AG04450 (cell line): ENCODE data around the gene SCARF1. TPM values are rescaled to one million over a fixed set of nuclear protein-coding genes. Genes with fewer than 3 reads are reported as not detected.

ENCODE experiments used
- CTCF ChIA-PET: fragments of 300-600, 350-600 bp; formaldehyde crosslinking; extraction: SDS; loops from one replicate; lab custom pipeline; 2022; ENCODE audit warnings: antibody characterized with exemption, inconsistent platforms; lab: Charles Lee
- POLR2A ChIA-PET: fragments of 350-600 bp; formaldehyde crosslinking; extraction: SDS; loops from one replicate; lab custom pipeline; 2021; ENCODE audit warnings: antibody characterized with exemption, inconsistent platforms; lab: Yijun Ruan, JAX
- DNase-seq: peaks from one replicate; pipeline ENCODE4 v3.0.0-alpha.2; 2011; ENCODE audit warnings: low read depth, low spot score
- H3K27ac ChIP-seq: one replicate; pipeline ENCODE4 v1.5.1; 2012; ENCODE audit warnings: low read depth, low read length, control low read depth
- H3K27me3 ChIP-seq: one replicate; pipeline ENCODE4 v1.6.0; 2012; ENCODE audit warnings: low read length; ENCODE audit not compliant: control insufficient read depth, insufficient read depth
- H3K4me3 ChIP-seq: 2 replicates; pipeline ENCODE4 v1.5.1; 2011; ENCODE audit warnings: mild to moderate bottlenecking, low read depth, low read length, control low read depth
- H3K9me3 ChIP-seq: 2 replicates; pipeline ENCODE4 v1.5.1; 2012; ENCODE audit warnings: low read length; ENCODE audit not compliant: control insufficient read depth, insufficient read depth
- CTCF ChIP-seq: IDR thresholded peaks from 2 replicates; pipeline ENCODE4 v1.5.1; 2011; ENCODE audit warnings: low read depth, low read length, control low read depth, inconsistent platforms
- polyA plus RNA-seq: library from polyadenylated mRNA; depleted of rRNA; stranded (reverse); fragments of >200 nt; gene quantifications from 2 replicates; pipeline ENCODE4 v1.2.3, GENCODE V29; 2011

Gene SCARF1
- polyA plus RNA-seq, 1 experiment = 0.20 TPM

DNA sequence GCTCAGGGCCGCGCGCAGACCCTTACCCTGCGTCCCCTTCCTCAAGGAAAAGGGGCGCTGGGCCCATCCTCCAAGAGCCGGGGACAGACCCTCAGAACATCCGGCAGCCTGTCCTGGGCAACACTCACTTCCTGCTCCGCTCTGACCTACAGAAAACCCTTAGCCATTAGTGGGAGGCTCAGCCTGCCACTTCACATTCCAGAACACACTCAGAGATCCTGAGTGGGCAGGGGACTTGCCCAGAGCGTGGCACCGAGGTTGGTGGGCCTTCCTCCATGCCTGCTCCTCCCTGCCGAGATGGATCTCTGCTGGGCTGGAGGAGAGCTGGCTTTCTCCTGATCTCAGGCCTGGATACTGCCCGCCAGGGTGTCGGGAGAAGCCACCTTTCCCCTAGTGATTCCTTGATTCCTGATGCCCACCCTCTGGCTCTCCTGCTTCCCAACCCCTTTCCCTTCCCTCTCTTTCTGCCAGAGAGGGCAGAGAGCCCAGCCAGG, 1.5 kb downstream of the SCARF1 start:
- TF ChIP-seq CTCF = no peak
- Histone ChIP-seq H3K4me3 (no peak overlapping the region), H3K27me3 (no peaks in the 10 kb centered on the region), H3K9me3 (peaks cover 4% of the 10 kb centered on the region; the same call in 1 of the 2 replicates), H3K27ac (peak overlapping the region; percentile 21)
- ChIA-PET CTCF (interaction anchor here (3.2 kb wide), 1 partner anchor 70 kb away, joined by 16 read pairs; no protein-coding TSS in a partner anchor), POLR2A (interaction anchor here (0.6 to 1.0 kb wide), 3 partner anchors 11 to 15 kb away, joined by 3 to 6 read pairs (median 4); partner anchors contain the start of gene SLC43A2)
- no peak for DNase-seq

DNA sequence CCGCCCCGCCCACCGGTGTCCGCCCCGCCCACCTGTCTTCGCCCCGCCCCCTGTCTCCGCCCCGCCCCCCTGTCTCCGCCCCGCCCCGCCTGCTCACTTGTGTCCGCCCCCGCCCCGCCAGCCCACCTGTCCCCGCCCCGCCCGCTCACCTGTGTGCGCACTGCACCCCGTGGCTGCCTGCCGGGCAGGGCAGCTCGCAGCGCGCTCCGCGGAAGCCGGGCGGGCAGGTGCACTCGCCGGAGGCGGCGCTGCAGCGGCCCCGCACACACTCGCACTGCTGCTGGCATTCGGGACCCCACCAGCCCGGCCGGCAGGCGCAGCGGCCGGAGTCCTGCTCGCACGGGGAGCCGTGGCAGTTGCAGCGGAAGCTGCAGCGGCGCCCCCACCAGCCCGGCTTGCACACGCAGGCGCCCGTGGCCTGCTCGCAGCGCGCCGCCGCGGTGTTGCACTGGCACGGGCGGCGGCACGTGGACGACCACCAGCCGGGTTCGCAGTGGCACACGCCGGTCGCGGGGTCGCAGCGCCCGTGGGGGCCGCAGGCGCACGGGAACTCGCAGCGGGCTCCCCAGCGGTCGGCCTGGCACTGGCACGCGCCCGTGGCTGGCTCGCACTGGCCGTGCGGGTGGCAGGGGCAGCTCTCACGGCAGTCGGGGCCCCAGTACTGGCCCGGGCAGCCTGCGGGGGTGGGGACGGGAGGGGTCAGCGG, 2.1 kb downstream of the SCARF1 start:
- Histone ChIP-seq H3K9me3 (peaks cover 4% of the 10 kb centered on the region; the same call in 1 of the 2 replicates), H3K27ac (no peak overlapping the region), H3K4me3 (peak overlapping the region; percentile 34), H3K27me3 (no peaks in the 10 kb centered on the region)
- peak; percentile 15; the same call in 1 of the 2 replicates for TF ChIP-seq CTCF
- DNase-seq = no peak
- ChIA-PET POLR2A (interaction anchor here (0.6 to 0.7 kb wide), 2 partner anchors 11 to 14 kb away, joined by 3 to 4 read pairs; partner anchors contain the start of gene SLC43A2), CTCF (interaction anchor here (3.2 kb wide), 1 partner anchor 69 kb away, joined by 16 read pairs; no protein-coding TSS in a partner anchor)

GRCh38 chr17:1641065-1641403, 4.5 kb downstream of the SCARF1 start:
- no peak overlapping the region for H3K27ac ChIP-seq
- no peak for TF ChIP-seq CTCF
- H3K9me3 ChIP-seq = peaks cover 4% of the 10 kb centered on the region; the same call in 1 of the 2 replicates
- ChIA-PET CTCF (interaction anchor here (0.8 to 1.6 kb wide), 2 partner anchors 9 to 67 kb away, joined by 3 to 4 read pairs; partner anchors contain the start of gene RILP), POLR2A (no interaction called here)
- H3K27me3 ChIP-seq = no peaks in the 10 kb centered on the region
- DNase-seq = no peak
- H3K4me3 ChIP-seq = no peak overlapping the region

DNA sequence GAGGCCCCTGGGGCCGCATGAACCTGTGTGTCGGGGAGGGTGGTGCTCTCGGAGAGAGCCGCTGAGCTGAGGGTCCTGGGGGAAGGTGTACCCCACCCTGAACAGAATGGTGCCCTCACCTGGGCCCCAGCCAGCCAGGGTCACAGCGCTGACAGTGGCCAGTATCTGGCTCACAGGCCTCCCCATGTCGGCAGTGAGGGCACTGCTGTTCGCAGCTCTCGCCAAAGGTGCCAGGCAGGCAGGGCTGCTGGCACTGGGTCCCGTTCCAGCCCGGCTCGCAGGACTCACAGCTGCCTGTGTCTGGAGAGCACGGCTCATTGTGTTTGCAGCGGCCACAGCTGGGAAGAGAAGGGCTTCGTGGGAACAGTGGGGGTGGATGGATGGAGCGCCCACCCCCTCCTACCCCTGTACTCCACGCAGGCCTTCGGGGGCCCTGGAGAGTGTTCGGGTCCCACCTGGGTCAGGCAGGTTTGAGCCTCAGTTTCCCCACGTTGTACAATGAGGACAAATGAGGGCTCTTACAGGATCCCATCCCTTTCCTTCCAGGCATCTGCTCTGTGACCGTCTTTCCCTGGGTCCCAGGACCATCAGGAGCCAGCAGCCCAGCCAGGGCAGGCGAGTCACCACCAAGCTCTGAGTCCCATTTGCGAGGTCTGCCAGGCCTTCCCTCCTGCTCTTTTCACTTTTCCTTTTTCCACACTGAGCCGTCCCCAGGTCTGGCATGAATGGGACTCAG, 5.0 kb downstream of the SCARF1 start:
- Histone ChIP-seq H3K9me3 (peaks cover 4% of the 10 kb centered on the region; the same call in 1 of the 2 replicates), H3K27me3 (no peaks in the 10 kb centered on the region), H3K4me3 (no peak overlapping the region), H3K27ac (no peak overlapping the region)
- POLR2A ChIA-PET = no interaction called here
- CTCF ChIA-PET = interaction anchor here (0.8 to 1.6 kb wide), 2 partner anchors 9 to 66 kb away, joined by 3 to 4 read pairs; partner anchors contain the start of gene RILP
- DNase-seq = no peak
- TF ChIP-seq CTCF = no peak
